Fibroblast of upper back skin (primary cell): Measurements from ENCODE around the gene USP24.

Experiments used
- DNase-seq: peaks from one replicate; pipeline ENCODE4 v3.0.0-alpha.2; 2013

Gene USP24, protein sequence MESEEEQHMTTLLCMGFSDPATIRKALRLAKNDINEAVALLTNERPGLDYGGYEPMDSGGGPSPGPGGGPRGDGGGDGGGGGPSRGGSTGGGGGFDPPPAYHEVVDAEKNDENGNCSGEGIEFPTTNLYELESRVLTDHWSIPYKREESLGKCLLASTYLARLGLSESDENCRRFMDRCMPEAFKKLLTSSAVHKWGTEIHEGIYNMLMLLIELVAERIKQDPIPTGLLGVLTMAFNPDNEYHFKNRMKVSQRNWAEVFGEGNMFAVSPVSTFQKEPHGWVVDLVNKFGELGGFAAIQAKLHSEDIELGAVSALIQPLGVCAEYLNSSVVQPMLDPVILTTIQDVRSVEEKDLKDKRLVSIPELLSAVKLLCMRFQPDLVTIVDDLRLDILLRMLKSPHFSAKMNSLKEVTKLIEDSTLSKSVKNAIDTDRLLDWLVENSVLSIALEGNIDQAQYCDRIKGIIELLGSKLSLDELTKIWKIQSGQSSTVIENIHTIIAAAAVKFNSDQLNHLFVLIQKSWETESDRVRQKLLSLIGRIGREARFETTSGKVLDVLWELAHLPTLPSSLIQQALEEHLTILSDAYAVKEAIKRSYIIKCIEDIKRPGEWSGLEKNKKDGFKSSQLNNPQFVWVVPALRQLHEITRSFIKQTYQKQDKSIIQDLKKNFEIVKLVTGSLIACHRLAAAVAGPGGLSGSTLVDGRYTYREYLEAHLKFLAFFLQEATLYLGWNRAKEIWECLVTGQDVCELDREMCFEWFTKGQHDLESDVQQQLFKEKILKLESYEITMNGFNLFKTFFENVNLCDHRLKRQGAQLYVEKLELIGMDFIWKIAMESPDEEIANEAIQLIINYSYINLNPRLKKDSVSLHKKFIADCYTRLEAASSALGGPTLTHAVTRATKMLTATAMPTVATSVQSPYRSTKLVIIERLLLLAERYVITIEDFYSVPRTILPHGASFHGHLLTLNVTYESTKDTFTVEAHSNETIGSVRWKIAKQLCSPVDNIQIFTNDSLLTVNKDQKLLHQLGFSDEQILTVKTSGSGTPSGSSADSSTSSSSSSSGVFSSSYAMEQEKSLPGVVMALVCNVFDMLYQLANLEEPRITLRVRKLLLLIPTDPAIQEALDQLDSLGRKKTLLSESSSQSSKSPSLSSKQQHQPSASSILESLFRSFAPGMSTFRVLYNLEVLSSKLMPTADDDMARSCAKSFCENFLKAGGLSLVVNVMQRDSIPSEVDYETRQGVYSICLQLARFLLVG (N-terminal part only)

DNA sequence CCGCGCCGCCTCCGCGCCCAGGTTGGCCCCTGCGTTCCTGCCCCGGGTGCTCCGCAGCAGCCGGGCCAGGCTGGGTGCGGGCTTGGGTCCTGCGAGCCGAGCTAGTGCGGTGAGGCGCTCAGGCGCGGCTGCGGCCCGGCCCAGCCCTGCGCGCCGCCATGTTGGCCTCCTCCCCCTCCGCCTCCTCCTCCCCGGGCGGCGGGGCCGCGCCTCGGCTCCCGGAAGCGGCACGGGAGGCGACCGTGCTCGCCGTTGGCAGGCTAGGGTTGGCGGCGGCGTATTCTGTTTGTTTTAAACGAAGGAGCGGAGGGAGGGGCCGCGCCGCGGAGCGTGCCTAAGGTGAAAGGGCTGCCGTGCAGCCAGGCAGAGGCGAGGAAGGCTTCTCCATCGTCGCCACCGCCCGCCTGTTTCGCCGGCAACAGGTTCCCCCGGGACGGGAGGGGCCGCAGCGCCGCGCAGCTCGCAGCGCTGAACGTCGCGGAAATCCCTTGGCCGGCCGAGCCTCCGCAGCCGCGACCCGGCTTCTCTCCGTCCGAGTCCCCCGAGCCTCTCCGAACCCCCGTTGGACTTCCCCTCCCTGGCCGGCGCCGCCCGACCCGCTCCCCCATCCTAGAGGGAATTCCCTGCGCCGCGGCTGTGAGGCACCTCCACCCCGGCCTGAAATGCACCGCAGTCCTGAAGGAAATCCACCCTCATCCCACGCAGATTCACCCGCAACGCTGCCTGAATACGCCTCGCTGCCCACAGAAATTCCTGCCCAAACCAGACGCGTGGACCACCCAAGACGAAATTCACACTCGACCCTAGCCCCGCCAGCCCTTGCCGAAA lies at the start of gene USP24:
Gene USP24 (minus strand): TSS at position 171 of the 828 bp plus-strand sequence. CDS start 251 bp downstream, outside the sequence.
- DNase-seq, result peak; percentile 59

DNA sequence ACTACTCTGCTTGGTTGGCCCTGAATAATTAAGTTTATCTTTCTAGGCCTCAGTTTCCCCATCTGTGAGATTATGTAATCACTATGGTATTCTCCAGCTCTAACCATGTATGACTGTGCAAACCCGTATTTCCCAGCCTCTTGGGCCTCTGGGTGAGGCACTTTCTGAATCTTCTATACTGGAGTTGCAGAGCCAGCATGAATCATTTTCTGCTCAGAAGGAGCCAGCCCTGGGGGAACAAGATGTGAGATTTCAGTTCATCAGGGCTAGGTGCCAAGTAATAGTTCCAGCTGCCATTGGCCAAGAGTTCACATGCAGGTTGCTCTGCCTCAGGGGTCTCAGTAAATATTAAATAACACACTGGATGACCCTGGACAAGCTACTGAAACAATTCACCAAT lies 47.7 kb upstream of the USP24 start:
- DNase-seq, result peak; percentile 55

DNA sequence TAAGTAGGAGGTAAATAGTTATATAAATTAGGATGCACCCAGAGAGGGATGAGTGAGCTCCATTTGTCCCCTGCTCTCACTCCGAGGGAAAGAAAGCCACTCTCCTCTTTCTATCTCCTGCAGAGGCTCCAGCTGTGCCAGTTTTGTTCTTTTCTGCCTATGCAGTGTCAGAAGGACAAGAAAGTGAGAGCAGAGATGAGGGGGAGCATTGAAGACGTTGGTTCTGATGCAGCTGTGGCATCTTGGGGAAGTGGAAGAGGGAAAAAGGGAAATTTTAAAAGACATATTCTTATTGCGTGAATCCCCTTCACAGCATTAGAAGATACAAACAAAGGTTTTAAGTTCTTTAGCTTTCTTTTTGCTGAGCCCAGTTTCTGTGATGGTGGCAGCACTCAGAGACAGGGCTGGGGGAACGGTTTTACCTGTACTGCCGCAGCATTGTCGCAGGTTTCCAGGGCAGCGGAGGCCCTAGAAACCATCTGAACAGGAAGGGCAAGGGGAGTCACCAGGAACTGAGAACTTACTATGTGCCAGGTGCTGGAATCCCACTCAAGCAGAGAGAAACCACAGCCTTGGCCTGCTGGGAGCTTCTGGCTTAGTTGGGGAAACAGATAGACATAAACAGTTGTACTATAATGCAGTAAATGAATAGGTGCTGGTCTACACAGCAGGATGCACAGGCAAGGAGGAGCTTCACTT lies 44.9 kb upstream of the USP24 start:
- DNase-seq, result no peak

DNA sequence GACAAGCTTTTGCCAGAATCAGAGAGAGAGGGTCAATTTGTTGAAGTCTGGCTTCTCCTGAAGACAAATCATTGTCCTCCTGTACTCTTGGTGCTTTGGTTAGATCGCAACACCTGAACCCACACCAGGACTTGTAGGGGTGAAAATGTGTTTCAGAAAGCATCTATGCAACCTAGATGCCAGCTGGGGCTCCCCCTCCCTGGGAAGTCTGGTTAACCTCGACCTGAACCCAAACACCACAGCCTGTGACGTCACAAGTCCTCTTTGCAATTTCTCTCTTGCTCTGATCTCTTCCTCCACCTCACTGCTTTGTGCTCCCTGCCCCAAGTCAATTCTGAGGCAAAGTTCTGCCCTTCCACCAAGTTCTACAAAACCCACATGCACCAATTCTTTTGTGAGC lies 42.8 kb upstream of the USP24 start:
- no peak for DNase-seq

DNA sequence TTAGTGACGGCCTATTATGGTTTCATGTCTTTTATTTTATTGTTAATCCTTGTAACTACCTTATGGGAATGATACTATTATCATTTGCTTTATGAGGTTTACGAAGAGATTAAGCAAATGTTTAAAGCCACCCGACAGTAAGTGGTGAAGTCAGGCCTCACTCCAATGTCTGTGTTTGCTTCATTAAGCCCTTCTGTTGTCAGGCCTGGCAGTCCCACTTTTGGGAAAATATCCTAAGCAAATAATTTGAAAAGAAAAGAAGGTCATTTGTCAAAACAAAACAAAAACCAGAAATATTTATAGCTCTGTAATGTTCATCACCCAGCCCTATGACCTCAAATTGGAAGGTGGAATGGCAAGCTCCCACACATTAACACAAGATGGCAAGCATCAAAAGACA lies 40.7 kb upstream of the USP24 start:
- no peak for DNase-seq

DNA sequence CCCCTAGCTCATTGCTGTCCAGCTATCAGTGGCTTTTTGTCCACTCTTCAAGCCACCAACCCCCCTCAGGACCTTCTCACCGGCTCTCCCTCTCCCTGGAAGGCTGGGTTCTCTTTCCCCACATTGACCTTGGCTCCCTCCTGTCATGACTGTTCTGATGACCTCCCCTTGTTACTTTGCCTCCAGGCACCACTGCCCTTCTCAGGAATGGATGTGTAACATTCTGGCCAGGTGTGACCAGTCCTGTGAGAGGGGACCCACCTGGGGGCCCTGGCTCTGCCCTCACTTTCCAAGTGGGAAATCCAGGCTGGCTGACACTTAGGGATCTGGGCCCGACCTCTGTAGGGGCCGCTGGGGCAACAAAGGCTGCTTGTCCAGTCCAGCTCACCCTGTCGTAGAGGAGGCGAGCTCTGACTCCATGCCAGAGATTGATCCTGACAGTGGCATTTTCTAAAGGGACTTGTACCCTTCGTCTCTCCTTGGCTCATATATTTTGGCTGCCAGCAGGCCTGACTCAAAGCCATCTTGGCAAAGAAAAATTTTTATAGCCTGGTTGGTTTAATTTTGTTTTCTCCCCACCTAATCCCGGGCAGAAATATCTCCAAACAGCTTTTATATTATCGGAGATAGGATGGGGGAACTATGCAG lies 37.9 kb upstream of the USP24 start:
- DNase-seq, result no peak

DNA sequence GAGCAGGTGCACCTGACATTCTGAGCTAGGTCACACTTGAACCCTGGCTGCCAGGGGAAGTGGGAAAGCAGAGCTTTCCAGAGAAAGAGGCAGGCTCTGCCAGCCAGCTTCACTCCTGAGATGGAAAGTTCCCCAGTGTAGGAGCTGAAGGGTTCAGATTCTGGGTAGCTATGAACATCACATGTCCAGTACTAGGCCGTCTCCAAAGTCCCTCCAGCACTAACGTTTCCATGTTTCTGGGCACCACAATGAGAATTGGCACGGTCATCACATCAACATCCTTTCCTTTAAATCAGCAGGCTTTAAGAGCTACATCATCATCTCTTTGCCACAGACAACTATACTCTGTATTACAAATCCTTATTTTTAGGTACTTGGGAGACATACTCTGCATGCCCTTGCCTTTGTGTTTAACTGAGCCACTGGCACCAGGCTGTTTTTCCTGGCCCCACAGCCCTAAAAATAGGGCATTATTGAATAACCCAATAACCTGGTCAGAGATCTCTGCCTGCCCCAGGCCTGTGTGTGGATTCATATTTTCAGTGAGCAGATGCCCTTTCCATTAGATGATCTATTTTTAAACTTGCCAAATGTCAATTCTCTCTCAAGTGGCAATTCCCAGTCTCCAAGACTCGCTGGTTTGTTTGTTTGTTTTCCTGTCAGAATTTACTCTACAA lies 35.4 kb upstream of the USP24 start:
- DNase-seq, result no peak

DNA sequence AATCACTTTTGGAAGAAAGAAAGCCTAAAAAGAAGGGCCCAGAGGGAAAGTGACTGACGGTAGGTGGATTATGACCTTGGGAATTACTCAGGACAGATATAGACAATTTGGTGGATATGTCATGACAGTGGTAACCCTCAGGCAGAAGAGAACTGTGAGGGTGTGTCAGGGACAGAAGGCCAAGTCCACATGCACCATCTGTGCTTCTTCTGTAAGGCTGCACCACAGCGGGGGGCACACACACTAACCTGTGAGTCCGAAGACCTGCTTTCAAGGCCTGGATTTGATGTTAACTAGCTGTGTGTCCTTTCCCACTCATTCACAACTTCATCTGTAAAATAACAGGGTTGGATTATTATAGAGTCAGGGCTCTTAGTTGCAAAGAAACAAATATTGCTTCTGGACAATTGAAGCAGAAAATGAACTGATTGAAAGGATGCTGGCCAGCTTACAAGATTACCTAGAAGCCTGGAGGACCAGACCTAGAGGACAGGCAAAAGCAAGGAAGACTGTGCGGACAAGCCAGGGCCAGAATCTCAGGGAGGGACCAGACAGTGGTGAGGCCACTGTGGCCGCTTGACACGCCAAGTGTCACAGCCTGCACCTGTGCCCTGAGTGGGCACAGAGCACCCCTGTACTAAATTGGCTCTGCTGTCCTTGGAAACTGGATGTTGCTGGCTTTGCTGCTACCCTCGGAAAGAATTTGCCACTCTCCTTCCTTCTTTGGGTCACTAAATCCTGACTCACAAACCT lies 34.7 kb upstream of the USP24 start:
- no peak for DNase-seq

DNA sequence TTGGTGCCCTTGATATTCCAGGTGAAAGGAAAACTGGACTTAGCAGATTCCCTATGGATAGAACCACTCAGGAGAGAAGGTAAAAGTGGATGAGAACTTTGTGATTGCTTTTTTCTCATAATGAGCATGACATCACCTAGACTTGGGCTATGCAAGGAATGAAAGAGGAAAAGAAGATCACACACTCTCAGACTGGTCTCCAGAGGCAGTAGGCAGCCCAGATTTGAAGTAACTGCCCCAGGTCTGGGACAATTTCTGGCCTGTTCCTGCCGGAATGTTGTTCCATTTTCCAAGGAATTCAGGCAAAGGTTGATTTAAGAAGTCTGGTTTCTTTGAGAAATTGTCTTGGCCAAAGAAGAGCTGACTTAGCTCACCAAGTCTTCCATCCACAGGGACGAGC lies 31.7 kb upstream of the USP24 start:
- DNase-seq, result no peak

DNA sequence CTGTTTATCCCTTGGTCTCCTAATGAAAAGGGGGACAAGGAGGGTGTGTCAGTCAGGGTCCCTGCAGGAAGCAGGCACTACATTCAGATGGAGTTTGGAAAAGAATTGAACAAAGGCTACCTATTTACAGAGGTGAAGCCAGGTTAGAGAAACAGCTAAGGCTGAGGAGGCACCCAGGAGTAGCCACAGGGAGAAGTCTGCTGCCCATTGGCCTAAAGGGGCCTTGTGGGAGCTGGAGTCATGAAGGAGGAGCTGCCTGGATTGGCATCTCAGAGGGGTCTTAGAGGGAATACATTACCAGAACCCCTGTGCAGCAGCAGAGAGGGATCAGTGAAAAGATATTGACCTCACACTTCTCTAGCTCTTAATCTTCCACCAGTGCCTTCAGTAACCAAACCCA lies 31.2 kb upstream of the USP24 start:
- no peak for DNase-seq

DNA sequence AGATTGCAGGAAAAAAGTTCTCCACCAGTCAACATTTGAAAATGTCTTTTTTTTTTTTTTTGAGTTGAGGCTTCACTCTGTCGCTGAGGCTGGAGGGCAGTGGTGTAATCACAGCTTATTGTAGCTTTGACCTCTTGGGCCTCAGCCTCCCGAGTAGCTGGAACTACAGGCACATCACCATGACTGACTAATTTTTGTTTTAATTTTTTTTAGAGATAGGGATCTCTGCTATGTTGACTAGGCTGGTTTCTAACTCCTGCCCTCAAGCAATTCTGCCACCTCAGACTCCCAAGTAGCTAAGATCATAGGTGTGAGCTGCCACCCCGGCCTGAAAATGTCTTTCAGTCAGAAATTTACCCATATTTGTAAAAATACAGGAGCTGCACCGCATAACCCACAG lies 30.6 kb upstream of the USP24 start:
- no peak for DNase-seq

DNA sequence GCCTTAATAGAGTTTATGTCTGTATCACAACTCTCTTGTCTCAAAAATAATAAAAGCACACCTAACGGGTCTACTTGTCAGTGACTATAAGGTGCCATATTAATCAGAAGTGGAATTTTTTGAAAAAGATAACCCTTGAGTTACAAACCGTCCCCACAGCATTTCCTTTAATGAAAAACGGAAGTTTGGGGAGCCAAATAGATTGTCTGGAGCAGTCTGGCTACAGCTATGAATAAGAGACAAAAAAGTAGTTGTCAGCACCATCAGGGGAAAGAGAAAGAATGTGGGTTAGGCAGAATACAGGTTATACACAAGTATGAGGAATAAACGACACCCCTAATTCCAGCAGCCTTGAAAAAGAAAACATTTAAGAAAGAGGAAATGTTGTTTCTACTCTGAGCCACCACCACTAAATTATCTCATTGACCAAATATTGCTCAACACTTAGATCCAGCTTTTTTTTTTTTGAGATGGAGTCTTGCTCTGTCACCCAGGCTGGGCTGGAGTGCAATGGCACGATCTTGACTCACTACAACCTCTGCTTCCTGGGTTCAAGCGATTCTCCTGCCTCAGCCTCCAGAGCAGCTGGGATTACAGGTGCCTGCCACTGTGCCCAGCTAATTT lies 29.4 kb upstream of the USP24 start:
- peak; percentile 7 for DNase-seq

DNA sequence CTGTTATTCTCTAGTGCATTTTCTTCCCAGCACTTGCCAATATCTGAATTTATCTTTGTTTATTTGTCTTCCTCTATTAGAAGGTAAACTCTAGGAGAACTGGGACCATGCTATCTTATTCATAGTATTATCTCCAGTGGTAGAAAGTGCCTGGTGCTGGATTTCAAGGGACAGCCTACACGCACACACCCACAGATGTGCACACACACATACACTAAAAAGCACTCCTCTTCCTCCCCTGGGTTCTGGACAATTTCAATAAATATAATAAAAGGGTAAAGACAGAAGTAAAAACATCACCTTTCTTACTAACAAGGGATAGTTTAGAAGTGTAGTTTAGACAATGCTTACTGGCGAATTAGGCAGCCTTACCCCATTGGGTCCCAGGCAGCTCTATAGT lies 28.5 kb upstream of the USP24 start:
- DNase-seq, result no peak

DNA sequence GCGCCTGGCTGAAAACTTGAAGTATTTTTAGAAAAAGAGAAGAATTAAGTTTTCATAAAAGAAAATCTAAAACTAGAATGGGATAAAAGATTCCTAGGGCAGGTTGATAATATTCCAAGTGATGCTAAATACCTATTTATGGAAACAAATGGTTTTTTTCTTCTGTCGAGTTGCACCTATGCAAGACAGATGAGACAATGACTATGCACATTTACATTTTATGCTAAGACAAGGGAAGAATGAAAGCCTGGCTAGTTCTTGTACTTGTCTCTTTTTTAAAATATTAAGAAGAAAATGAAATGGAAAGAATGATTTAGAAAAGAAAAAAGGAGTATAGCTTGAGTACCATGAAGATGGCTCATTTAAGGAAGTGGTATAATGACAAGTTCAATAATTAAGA lies 24.4 kb upstream of the USP24 start:
- DNase-seq, result no peak

DNA sequence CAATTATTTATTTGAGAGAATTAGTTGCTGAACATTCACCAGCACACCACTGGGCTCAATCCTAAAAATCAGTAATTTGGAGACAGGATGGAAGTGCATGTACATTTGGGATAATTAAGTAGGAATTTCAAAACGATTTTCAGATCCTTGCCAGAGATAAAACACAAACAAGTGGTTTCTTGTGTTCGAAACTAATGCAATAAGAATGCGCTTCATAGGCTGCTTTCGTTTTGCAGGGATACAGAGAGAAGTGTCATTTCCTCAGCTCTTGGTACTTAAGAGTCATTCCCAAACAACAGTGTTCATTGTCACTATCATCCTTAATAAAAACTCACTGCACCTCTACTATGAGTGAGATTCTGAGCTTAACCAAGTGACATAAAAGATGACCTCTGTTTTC lies 20.6 kb upstream of the USP24 start:
- peak; percentile 66 for DNase-seq

DNA sequence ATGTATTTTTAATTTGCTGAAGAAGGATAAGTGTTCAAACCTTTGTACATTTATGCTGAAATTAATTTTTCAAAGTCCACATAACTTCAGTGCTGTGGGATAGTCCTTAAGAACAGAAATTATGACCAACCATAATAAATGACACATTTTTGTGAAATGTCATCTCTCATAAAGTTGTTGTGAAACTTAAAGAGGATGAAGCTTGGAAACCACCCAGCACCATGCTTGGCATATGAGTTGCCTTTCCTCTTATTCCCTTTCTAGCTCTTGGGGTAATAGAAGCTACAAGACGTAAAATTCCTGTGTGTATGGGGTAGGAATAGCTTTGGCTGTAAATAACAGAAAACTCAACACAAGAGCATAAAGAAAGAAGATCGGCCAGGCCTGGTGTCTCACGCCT lies 18.9 kb upstream of the USP24 start:
- peak; percentile 58 for DNase-seq

DNA sequence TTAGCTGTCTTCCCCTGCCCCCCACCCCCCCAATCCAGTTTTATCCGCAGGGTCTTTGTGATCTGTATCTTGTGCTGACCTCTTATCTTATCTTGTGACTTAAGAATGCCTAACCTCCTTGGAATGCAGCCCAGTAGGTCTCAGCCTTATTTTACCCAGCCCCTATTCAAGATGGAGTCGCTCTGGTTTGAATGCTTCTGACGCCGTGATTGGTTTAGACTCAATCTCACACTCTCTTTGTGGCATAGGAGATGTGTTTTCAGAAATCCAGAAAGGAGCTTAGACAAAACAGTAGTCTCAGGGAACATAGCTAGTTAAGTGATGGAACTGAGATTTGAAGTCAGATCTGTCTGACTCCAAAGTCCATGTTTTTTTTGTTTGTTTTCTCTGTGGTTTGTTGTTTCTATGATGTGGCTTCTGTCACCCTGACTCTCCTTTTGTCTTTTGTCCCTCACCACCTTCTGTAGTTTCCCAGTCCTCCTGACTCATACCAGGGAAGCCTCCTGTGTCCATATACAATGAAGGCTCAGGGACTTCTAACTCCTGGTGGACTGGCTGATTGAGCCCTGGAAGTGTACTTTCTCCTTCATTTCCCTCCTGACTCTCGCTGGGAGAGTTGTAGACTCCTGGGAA lies 18.1 kb upstream of the USP24 start:
- DNase-seq, result no peak

DNA sequence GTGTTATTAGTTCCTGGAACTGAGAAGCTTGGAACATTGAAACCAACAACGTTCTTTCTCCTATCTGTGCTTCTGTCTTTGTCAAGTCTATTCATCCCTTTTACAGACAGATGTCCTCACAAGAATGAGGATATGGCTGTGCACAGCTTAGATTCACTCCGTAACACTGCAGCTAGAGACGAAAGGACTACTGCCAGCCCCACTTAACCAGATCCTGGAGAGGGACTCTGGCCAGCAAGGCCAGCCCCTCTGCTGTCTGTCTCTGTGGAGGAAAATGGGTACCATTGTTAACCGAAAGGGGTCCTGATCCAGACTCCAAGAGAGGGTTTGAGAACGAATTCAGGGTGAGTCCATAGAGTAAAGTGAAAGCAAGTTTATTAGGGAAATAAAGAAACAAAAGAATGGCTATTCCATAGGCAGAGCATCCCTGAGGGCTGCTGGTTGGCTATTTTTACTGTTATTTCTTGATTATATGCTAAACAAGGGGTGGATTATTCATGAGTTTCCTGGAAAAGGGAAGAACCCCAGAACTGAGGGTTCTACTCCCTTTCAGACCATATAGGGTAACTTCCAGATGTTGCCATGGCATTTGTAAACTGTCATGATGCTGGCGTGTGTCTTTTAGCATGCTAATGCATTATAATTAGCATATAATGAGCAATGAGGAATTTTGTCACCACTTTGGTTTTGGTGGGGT lies 17.4 kb upstream of the USP24 start:
- DNase-seq, result no peak
